ENCODE data around the gene CYGB. TPM values are rescaled to one million over a fixed set of nuclear protein-coding genes. Genes with fewer than 3 reads are reported as not detected.
"Not testable (repeated sequence)": the region's sequence is repeated elsewhere in the genome, so short reads cannot be mapped to it uniquely, and the experiment has no call there.

The CYGB gene
- total RNA-seq, 1 experiment from 2014 or later: 1.6 TPM

- no peak for DNase-seq (ENCODE audit: low read depth)
These were observed 32.2 kb upstream of the CYGB start for GRCh38 chr17:76569607-76570279.

DNA sequence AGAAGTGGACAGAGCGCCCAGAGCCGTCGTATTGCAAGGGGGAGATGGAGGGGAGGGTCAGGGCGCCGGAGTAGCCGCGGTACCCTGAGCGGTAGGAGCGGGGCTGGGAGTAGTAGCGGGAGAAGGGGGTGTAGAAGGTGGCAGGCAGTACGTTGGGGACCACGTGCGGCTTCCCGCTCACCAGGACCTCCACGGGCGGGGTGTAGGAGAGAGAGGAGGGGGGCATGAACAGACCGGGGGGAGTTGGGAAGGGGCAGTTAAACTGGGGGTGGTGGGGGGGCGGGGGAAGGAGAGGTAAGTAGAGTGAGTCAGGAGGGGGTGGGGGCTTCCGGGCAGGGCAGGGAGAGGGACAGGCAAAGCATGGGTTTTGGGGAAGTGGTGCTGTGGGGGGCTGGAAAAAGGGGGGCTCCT, 31.3 kb upstream of the CYGB start:
- in situ Hi-C loops (cut with HindIII; ENCODE audit: low pct_unique_long_range_greater_than_20kb, low sequenced_read_pairs): no loop called here
- no peak for DNase-seq (ENCODE audit: low read depth)

More at GRCh38 chr17:76569607-76570279, 32.2 kb upstream of the CYGB start:
- in situ Hi-C loops (cut with HindIII; ENCODE audit: low pct_unique_long_range_greater_than_20kb, low sequenced_read_pairs): no loop called here

DNA sequence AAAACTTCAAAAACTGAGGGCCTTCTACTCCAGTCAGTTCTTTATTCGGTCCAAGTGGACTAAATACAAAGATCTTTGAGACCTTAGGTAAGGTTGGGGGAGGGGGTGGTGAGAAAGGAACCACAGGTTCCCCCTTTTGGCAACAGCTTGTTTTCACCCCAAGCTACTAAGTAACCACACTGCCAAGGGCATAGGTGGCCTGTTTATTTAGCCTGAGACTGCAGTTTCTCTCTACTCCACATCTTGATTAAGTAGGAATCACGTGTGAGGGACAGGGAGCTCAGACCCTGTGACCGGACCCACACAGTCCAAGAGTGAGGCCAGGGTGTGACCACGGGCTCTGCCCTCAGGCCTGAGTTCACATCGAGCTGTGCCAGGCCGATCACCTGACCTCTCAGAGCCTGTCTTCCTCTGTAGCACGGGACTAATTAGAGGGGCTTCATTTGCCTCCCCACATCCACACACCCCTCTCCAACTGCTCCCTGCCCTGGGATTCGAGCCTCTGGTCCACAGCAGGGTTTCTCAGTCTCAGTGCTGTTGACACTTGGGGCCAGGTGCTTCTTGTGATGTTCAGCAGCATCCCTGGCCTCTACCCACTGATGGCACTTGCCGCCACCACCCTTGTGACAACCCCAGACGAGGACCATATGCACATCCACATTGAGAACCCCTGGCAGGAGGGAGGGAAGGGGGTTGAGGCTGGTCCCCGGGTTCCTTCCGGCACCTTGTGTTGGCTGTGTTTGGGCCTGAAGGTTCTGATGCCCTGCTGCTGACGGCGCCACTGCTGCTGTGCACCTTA, 30.3 kb upstream of the CYGB start:
- DNase-seq (ENCODE audit: low read depth): no peak
- in situ Hi-C loops (cut with HindIII; ENCODE audit: low pct_unique_long_range_greater_than_20kb, low sequenced_read_pairs): no loop called here

DNA sequence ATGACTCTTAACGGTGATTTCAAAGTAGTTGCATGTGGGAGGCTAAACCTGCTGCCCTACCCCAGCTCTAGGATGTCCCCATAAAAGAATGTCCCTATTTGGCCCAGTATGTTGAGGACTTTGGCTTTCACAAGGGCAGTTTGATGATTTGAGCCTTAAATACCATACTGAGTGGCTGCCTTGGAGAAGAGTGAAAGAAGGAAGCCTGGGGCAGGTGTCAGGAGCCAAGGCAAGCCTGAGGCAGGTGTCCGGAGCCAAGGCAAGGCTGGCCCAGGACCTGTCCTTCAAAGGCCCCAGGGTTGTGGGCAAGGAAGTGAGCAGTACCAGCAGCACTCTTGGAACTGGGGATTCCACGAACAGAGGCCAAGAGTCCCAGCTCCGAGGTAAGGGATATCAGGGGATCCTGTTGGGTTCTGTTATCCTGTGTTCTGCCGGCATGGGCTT, 29.5 kb upstream of the CYGB start:
- in situ Hi-C loops (cut with HindIII; ENCODE audit: low pct_unique_long_range_greater_than_20kb, low sequenced_read_pairs): no loop called here
- no peak for DNase-seq (ENCODE audit: low read depth)

GRCh38 chr17:76566613-76566943, 29.1 kb upstream of the CYGB start:
- DNase-seq (ENCODE audit: low read depth): no peak
- in situ Hi-C loops (cut with HindIII; ENCODE audit: low pct_unique_long_range_greater_than_20kb, low sequenced_read_pairs): no loop called here

DNA sequence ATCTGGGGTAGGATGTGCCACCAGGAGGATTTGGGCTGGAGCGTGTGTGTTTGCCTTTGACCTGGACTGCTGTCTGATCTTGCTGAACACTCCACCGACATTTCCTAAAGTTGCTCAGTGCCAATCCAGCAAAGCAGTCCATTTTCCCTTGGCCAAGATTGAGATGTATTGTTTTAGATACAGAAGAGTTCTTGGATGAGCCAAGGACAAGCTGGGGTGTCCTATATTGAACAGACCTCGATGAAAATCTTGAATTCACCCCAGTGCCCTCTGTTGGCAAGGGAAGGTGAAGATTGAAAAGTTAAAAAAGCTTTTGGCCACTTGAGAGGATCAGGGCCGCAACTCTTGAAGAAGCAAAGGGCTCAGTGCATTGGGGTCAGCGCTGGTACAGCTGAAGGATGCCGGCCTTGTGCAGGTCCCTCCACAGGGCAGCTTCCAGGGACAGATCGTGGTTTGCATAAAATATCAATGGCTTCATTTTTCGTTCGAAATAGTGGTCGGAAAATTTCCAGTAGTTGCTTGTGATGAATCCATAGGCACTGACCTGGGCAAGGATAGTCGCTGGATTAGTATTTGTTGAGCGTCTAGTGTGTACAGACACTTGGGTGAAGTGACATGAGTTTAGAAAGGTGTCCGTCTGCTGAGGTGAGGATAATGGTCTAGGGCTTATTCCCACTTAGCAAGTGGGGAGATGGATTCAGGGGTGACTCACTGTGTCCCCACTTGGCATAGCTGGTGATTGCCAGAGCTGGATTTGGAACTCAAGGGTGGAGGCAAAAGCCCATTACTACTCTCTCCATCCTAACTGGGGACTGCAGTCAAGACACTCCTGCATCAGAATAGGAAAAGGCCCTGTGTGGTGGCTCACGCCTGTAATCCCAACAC, 28.5 kb upstream of the CYGB start:
- in situ Hi-C loops (cut with HindIII; ENCODE audit: low pct_unique_long_range_greater_than_20kb, low sequenced_read_pairs): no loop called here
- no peak for DNase-seq (ENCODE audit: low read depth)

DNA sequence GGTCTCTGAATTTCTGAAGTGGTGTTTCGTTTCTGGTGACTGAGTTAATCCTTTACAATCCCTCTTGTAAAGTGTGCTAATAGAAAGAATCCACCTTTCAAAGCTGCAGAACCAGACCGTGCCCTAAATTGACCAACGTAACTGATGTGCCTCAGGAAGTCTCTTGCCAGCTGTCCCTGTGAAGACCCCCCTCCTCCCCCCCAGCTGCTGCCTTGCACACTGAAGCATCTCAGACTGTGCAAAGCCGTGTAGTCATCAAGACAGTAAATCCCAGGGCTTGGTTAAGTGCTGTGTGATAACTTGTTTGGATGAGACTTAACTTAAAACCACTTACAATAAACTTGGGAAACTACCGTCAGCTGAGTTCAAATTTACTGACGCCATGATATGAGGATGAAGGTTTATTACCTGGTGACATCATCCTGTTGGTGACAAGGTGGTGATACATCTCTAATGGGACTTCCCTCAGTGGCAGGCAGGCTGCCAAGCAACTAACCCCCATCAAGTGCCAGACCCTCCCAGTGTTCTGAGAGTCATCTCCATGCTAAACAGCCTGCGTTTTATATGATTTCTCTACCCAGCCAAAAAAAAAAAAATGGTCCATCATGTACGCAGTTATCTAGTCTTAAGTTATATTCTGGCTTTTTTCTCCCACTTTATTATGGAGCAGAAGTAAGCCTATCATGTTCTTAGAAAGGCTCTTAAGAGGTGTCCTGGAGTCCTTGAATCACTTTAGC, 27.6 kb upstream of the CYGB start:
- in situ Hi-C loops (cut with HindIII; ENCODE audit: low pct_unique_long_range_greater_than_20kb, low sequenced_read_pairs): not testable (repeated sequence)
- DNase-seq (ENCODE audit: low read depth): peak; percentile 76

- DNase-seq (ENCODE audit: low read depth); in situ Hi-C loops (cut with HindIII; ENCODE audit: low pct_unique_long_range_greater_than_20kb, low sequenced_read_pairs): not testable (repeated sequence)
These were observed 25.9 kb upstream of the CYGB start for GRCh38 chr17:76563359-76563758.

DNA sequence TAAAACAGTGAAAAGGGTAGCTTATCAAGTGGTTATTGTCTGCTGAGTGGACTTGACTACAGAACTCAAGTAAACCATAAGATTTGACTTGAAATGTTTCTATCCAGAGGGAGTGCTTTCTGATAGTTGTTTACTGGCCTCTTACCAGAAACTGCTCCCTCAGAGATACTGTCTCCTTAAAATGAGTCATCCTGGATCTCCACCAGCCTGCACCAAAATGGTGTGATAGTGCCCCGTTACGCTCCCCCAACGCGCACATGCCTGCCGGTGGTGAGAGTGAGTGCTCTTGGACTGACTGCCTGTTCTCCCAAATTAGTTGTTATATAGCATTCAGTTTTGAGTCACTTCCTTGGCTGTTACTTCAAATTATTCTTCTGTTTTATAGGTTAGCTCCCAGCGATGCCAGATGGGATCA, 25.2 kb upstream of the CYGB start:
- in situ Hi-C loops (cut with HindIII; ENCODE audit: low pct_unique_long_range_greater_than_20kb, low sequenced_read_pairs): no loop called here
- DNase-seq (ENCODE audit: low read depth): no peak

DNA sequence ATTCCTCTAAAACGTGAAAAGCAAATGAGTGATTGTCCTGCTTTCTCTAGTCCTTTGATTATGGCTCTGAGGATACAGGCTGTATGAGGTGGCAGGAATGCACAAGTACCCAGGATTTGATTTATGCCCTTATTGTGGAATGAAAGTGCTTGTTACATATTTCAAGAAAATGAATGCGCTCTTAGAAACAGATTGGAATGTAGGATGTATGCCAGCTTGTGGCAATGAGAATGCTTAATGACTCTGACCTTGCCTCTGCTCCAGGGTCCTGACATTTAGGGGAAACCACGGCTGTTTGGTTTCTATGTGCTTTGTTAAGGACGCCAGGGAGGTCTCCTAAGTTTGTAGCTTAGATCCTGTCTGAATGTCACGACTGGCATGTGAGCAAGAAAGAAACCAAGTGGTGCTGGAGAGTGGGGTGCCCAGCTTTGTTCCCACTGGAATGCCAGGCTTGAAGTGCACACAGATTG, 24.3 kb upstream of the CYGB start:
- in situ Hi-C loops (cut with HindIII; ENCODE audit: low pct_unique_long_range_greater_than_20kb, low sequenced_read_pairs): no loop called here

DNA sequence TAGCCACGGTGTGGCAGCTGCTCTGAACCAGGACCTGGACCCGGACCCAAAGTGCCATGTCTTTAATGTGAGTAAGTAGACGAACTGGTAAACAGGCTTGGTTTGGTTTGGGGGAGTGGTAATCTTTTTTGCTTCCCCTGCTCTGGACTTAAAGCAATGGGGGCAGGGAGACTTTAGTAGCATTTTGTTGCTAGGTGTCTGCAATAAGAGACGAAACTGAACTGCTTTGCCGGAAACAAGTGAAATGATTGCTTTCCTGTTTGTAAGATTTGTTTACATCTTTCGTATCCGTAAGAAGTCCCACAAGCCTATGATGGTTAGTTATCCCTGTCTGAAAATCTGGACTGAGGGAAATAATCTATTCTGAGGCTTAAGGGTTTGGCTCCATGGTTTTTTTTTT, 23.8 kb upstream of the CYGB start:
- DNase-seq (ENCODE audit: low read depth): no peak
- in situ Hi-C loops (cut with HindIII; ENCODE audit: low pct_unique_long_range_greater_than_20kb, low sequenced_read_pairs): no loop called here

More for the DNA sequence above, 24.3 kb upstream of the CYGB start:
- DNase-seq (ENCODE audit: low read depth): no peak

GRCh38 chr17:76560877-76561221, 23.3 kb upstream of the CYGB start:
- in situ Hi-C loops (cut with HindIII; ENCODE audit: low pct_unique_long_range_greater_than_20kb, low sequenced_read_pairs): no loop called here
- DNase-seq (ENCODE audit: low read depth): no peak

GRCh38 chr17:76560036-76560876, 22.7 kb upstream of the CYGB start:
- in situ Hi-C loops (cut with HindIII; ENCODE audit: low pct_unique_long_range_greater_than_20kb, low sequenced_read_pairs): no loop called here
- no peak for DNase-seq (ENCODE audit: low read depth)

DNA sequence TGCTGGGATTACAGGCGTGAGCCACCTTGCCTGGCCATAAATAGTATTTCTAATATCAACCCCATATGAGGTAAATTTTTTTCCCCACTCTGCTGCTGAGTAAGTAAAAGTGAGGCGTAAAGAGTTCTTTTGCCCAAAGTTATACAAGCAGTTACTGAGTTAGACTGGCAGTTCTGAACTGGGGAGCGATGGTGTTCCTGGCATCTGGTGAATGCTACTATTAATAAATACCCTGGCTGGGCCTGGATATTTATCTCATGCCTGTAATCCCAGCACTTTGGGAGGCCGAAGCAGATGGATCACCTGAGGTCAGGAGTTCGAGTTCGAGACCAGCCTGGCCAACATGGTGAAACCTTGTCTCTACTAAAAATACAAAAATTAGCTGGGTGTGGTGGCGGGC, 22.0 kb upstream of the CYGB start:
- not testable (repeated sequence) for DNase-seq (ENCODE audit: low read depth)

DNA sequence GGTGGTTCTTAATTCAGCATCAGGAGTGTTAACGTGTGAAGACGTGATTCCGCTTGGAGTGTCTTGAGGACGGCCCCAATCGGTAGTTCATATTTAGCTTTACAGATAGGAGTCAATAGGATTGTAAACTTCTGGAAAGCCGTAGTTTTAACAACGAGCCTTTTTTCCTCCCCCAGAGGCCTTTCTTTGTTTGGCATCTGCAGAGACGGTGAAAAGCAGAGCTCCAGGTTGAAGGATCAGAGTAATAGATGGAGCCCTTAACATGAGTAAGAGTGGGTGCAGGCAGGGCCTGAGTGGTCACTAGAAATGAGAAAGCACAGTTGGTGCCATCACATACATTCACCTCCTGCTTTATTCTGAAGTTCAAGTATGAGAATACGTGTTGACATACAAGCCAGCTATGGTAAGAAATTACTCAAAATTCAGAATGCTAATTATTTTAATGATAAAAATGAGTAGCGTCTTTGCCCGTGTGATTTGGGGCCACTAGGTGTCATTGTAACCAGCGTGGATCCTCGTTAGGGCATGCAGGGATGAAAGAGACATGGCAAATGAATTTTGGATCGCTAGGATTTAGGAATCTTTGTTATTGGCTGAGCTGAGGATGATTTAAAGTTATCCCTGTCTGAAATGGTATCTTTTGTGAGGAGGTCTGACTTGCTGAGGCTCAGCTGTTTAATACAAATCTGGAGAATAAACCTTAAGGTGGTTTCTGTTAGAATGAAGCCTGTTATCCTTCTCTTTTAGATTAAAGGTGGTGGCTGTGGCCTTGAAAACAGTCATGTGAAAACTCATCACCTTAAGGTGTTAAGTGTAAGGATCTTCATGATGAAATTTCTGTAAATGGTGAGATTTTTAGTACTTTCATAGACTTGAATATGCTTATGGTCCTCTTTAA, 20.9 kb upstream of the CYGB start:
- DNase-seq (ENCODE audit: low read depth): no peak

More for the DNA sequence above, 22.0 kb upstream of the CYGB start:
- in situ Hi-C loops (cut with HindIII; ENCODE audit: low pct_unique_long_range_greater_than_20kb, low sequenced_read_pairs): not testable (repeated sequence)

GRCh38 chr17:76557368-76558197, 20.1 kb upstream of the CYGB start:
- DNase-seq (ENCODE audit: low read depth): peak; percentile 93
- in situ Hi-C loops (cut with HindIII; ENCODE audit: low pct_unique_long_range_greater_than_20kb, low sequenced_read_pairs): no loop called here

More for the DNA sequence above, 20.9 kb upstream of the CYGB start:
- in situ Hi-C loops (cut with HindIII; ENCODE audit: low pct_unique_long_range_greater_than_20kb, low sequenced_read_pairs): no loop called here

Measured in Caki2 (cell line).